CD4-positive, alpha-beta T cell treated with Interleukin-6 for 4 hours (primary cell): Measurements from ENCODE around the gene TMEM41A.
A peak's percentile ranks its signal among the peaks of the same experiment; 100 is the strongest.

Experiments used
- DNase-seq: peaks from one replicate; pipeline ENCODE4 v3.0.0-alpha.2; 2020; ENCODE audit warnings: mixed read lengths

TMEM41A gene

GRCh38 chr3:185498503-185499396, at the start of gene TMEM41A:
TMEM41A (minus strand) TSS chr3:185499035; CDS start chr3:185498961, 74 bp downstream.
- peak; percentile 90 for DNase-seq

- no peak for DNase-seq
Observed at GRCh38 chr3:185540695-185541094, 41.9 kb upstream of the TMEM41A start.

GRCh38 chr3:185539934-185540333, 41.1 kb upstream of the TMEM41A start:
- no peak for DNase-seq

- peak; percentile 18 for DNase-seq
Observed at GRCh38 chr3:185537369-185537970, 38.6 kb upstream of the TMEM41A start.

- no peak for DNase-seq
Observed at GRCh38 chr3:185534511-185534910, 35.7 kb upstream of the TMEM41A start.

- no peak for DNase-seq
Observed at GRCh38 chr3:185532901-185533300, 34.1 kb upstream of the TMEM41A start.

- no peak for DNase-seq
Observed at GRCh38 chr3:185530856-185531255, 32.0 kb upstream of the TMEM41A start.

GRCh38 chr3:185528532-185528931, 29.7 kb upstream of the TMEM41A start:
- DNase-seq: no peak

- DNase-seq: no peak
Observed at GRCh38 chr3:185527364-185527763, 28.5 kb upstream of the TMEM41A start.

- no peak for DNase-seq
Observed at GRCh38 chr3:185526349-185526951, 27.6 kb upstream of the TMEM41A start.

- DNase-seq: no peak
Observed at GRCh38 chr3:185521349-185522138, 22.7 kb upstream of the TMEM41A start.

- no peak for DNase-seq
Observed at GRCh38 chr3:185519021-185519420, 20.2 kb upstream of the TMEM41A start.

- DNase-seq: no peak
Observed at GRCh38 chr3:185517387-185518130, 18.7 kb upstream of the TMEM41A start.

GRCh38 chr3:185511711-185512110, 12.9 kb upstream of the TMEM41A start:
- DNase-seq: no peak

- no peak for DNase-seq
Observed at GRCh38 chr3:185508335-185508991, 9.6 kb upstream of the TMEM41A start.

- DNase-seq: no peak
Observed at GRCh38 chr3:185507883-185508282, 9.0 kb upstream of the TMEM41A start.

GRCh38 chr3:185504636-185505035, 5.8 kb upstream of the TMEM41A start:
- DNase-seq: no peak

GRCh38 chr3:185503521-185503920, 4.7 kb upstream of the TMEM41A start:
- DNase-seq: no peak

- no peak for DNase-seq
Observed at GRCh38 chr3:185502987-185503386, 4.2 kb upstream of the TMEM41A start.

- no peak for DNase-seq
Observed at GRCh38 chr3:185490241-185490640, 8.6 kb downstream of the TMEM41A start.

- no peak for DNase-seq
Observed at GRCh38 chr3:185489462-185489861, 9.4 kb downstream of the TMEM41A start.

- no peak for DNase-seq
Observed at GRCh38 chr3:185488465-185488864, 10.4 kb downstream of the TMEM41A start.
